Kidney epithelial cell (primary cell): ENCODE results near the gene FOXJ3. TPM values are rescaled to one million over a fixed set of nuclear protein-coding genes. Genes with fewer than 3 reads are reported as not detected.

Source experiments
- DNase-seq: peaks from one replicate; pipeline ENCODE4 v3.0.0-alpha.2; 2010; ENCODE audit warnings: low read depth
- H3K27me3 ChIP-seq: 2 replicates; pipeline ENCODE4 v1.6.0; 2011; ENCODE audit warnings: low read length; ENCODE audit not compliant: control insufficient read depth, insufficient read depth
- H3K36me3 ChIP-seq: 2 replicates; pipeline ENCODE4 v1.5.1; 2011; ENCODE audit warnings: low read length; ENCODE audit not compliant: control insufficient read depth, insufficient read depth
- H3K4me3 ChIP-seq: 2 replicates; pipeline ENCODE4 v1.5.1; 2011; ENCODE audit warnings: low read depth, mild to moderate bottlenecking, control low read depth, low read length
- CTCF ChIP-seq: IDR thresholded peaks from 2 replicates; pipeline ENCODE4 v1.5.1; 2011; ENCODE audit warnings: mild to moderate bottlenecking, moderate library complexity, low read length, control low read depth, inconsistent platforms; ENCODE audit not compliant: insufficient read depth, poor library complexity, severe bottlenecking
- total RNA-seq: library from RNA; depleted of rRNA; stranded (reverse); fragments of >200 nt; gene quantifications from 2 replicates; pipeline ENCODE4 v1.2.3, GENCODE V29; 2015

Gene FOXJ3
- total RNA-seq, 1 donor from 2014 or later: 28.6 TPM

GRCh38 chr1:42319128-42319851 lies 15.7 kb downstream of the FOXJ3 start:
- DNase-seq: no peak
- no peak for TF ChIP-seq CTCF
- no peaks in the 10 kb centered on the region for H3K36me3 ChIP-seq
- H3K27me3 ChIP-seq: no peaks in the 10 kb centered on the region
- H3K4me3 ChIP-seq: no peak overlapping the region

GRCh38 chr1:42318601-42319000 lies 16.4 kb downstream of the FOXJ3 start:
- no peak overlapping the region for H3K4me3 ChIP-seq

GRCh38 chr1:42317308-42317707 lies 17.7 kb downstream of the FOXJ3 start:
- Histone ChIP-seq H3K36me3 (no peaks in the 10 kb centered on the region), H3K4me3 (no peak overlapping the region), H3K27me3 (no peaks in the 10 kb centered on the region)
- no peak for TF ChIP-seq CTCF
- no peak for DNase-seq

More at GRCh38 chr1:42318601-42319000, 16.4 kb downstream of the FOXJ3 start:
- no peaks in the 10 kb centered on the region for H3K36me3 ChIP-seq
- no peaks in the 10 kb centered on the region for H3K27me3 ChIP-seq
- DNase-seq: no peak
- no peak for TF ChIP-seq CTCF

- Histone ChIP-seq H3K4me3 (no peak overlapping the region), H3K27me3 (no peaks in the 10 kb centered on the region), H3K36me3 (no peaks in the 10 kb centered on the region)
- no peak for TF ChIP-seq CTCF
- DNase-seq: no peak
These were observed 18.7 kb downstream of the FOXJ3 start for GRCh38 chr1:42316292-42316691.

- no peaks in the 10 kb centered on the region for H3K27me3 ChIP-seq
- no peak for TF ChIP-seq CTCF
- no peak for DNase-seq
- no peak overlapping the region for H3K4me3 ChIP-seq
- no peaks in the 10 kb centered on the region for H3K36me3 ChIP-seq
These were observed 19.5 kb downstream of the FOXJ3 start for GRCh38 chr1:42315500-42315899.

GRCh38 chr1:42313970-42314369 lies 21.1 kb downstream of the FOXJ3 start:
- no peaks in the 10 kb centered on the region for H3K27me3 ChIP-seq
- no peak for DNase-seq
- no peaks in the 10 kb centered on the region for H3K36me3 ChIP-seq
- no peak overlapping the region for H3K4me3 ChIP-seq
- no peak for TF ChIP-seq CTCF
